Upper lobe of right lung (tissue), 1 donor: ENCODE data around the gene GPSM1. TPM values are rescaled to one million over a fixed set of nuclear protein-coding genes. Genes with fewer than 3 reads are reported as not detected.

Source experiments
- ATAC-seq: fragments of 200-7000 bp; cut with Tn5 transposase; one replicate; pipeline ENCODE4 v1.9.1; 2020; ENCODE audit warnings: mild to moderate bottlenecking, moderate library complexity
- DNase-seq: peaks from one replicate; pipeline ENCODE4 v3.0.0-alpha.2; 2020
- H3K27ac ChIP-seq: fragments of 200-600 bp; one replicate; pipeline ENCODE4 v1.8.0; 2022
- H3K27me3 ChIP-seq: fragments of 200-600 bp; one replicate; pipeline ENCODE4 v1.8.0; 2022; ENCODE audit warnings: mild to moderate bottlenecking
- H3K36me3 ChIP-seq: fragments of 200-600 bp; one replicate; pipeline ENCODE4 v1.8.0; 2022
- H3K4me1 ChIP-seq: fragments of 200-600 bp; one replicate; pipeline ENCODE4 v1.8.0; 2022
- H3K4me3 ChIP-seq: fragments of 200-600 bp; one replicate; pipeline ENCODE4 v1.8.0; 2022; ENCODE audit warnings: mild to moderate bottlenecking
- H3K9me3 ChIP-seq: fragments of 200-600 bp; one replicate; pipeline ENCODE4 v1.8.0; 2022
- CTCF ChIP-seq: fragments of 200-600 bp; IDR thresholded peaks from one replicate; pipeline ENCODE4 v1.8.0; 2022; ENCODE audit warnings: antibody characterized with exemption
- intact Hi-C: fragments of 100-400 bp; cut with DNase I; formaldehyde crosslinking; loops from one replicate; pipeline ENCODE4 v1.11.0; 2022
- total RNA-seq: library from RNA; stranded (reverse); fragmentation: NEBNext Ultra II Directional; extraction: Animal tissue kit (Norgen Biotek cat#: 25700); gene quantifications from one replicate; pipeline ENCODE4 v1.2.1, GENCODE V29; 2021
- donor health status: DM: no; HTN: yes; CAD: no; lungs with severe emphysema.

GPSM1 gene
- total RNA-seq, 1 donor from 2014 or later, result 27.3 TPM

GRCh38 chr9:136342181-136343120, 15.1 kb downstream of the GPSM1 start:
- TF ChIP-seq CTCF, result no peak
- intact Hi-C loops, result no loop called here

GRCh38 chr9:136343121-136343883, 16.0 kb downstream of the GPSM1 start:
- DNase-seq (no peak), ATAC-seq (no peak)
- Histone ChIP-seq H3K4me3 (no peak overlapping the region), H3K27ac (peak overlapping the region; percentile 30), H3K9me3 (no peaks in the 10 kb centered on the region), H3K4me1 (peaks cover 24% of the 10 kb centered on the region), H3K36me3 (no peaks in the 10 kb centered on the region), H3K27me3 (no peaks in the 10 kb centered on the region)
- no peak for TF ChIP-seq CTCF
- intact Hi-C loops, result no loop called here

More at GRCh38 chr9:136342181-136343120, 15.1 kb downstream of the GPSM1 start:
- DNase-seq (peak; percentile 92), ATAC-seq (peak; percentile 81)
- peaks cover 24% of the 10 kb centered on the region for H3K4me1 ChIP-seq
- H3K27me3 ChIP-seq, result no peaks in the 10 kb centered on the region
- H3K36me3 ChIP-seq, result no peaks in the 10 kb centered on the region
- peak overlapping the region; percentile 58 for H3K27ac ChIP-seq
- peak overlapping the region; percentile 39 for H3K4me3 ChIP-seq
- H3K9me3 ChIP-seq, result no peaks in the 10 kb centered on the region

- TF ChIP-seq CTCF, result no peak
- Histone ChIP-seq H3K27ac (peak overlapping the region; percentile 30), H3K4me1 (peaks cover 24% of the 10 kb centered on the region), H3K36me3 (no peaks in the 10 kb centered on the region), H3K9me3 (no peaks in the 10 kb centered on the region), H3K4me3 (no peak overlapping the region), H3K27me3 (no peaks in the 10 kb centered on the region)
- intact Hi-C loops, result no loop called here
- DNase-seq (no peak), ATAC-seq (no peak)
Measured at GRCh38 chr9:136343884-136344269, 16.5 kb downstream of the GPSM1 start.

- no peak for TF ChIP-seq CTCF
- Histone ChIP-seq H3K4me1 (peaks cover 24% of the 10 kb centered on the region), H3K27me3 (no peaks in the 10 kb centered on the region), H3K9me3 (no peaks in the 10 kb centered on the region), H3K36me3 (no peaks in the 10 kb centered on the region), H3K4me3 (no peak overlapping the region), H3K27ac (peak overlapping the region; percentile 72)
- ATAC-seq (no peak), DNase-seq (no peak)
- intact Hi-C loops, result no loop called here
Measured at GRCh38 chr9:136344544-136345280, 17.4 kb downstream of the GPSM1 start.
